GM21447 (cell line): ENCODE results near the gene DUSP7.
"Not testable (repeated sequence)": the region's sequence is repeated elsewhere in the genome, so short reads cannot be mapped to it uniquely, and the experiment has no call there.

Experiments used
- ATAC-seq: cut with Tn5 transposase; IDR thresholded peaks from one replicate; pipeline ENCODE4 v1.9.1; 2021; ENCODE audit not compliant: unreplicated experiment

The DUSP7 gene

GRCh38 chr3:52049503-52049902, 6.9 kb downstream of the DUSP7 start:
- ATAC-seq: no peak

- no peak for ATAC-seq
Observed at GRCh38 chr3:52047295-52047960, 8.9 kb downstream of the DUSP7 start.

GRCh38 chr3:52046902-52047239, 9.5 kb downstream of the DUSP7 start:
- no peak for ATAC-seq

GRCh38 chr3:52046186-52046901, 10.0 kb downstream of the DUSP7 start:
- no peak for ATAC-seq

DNA sequence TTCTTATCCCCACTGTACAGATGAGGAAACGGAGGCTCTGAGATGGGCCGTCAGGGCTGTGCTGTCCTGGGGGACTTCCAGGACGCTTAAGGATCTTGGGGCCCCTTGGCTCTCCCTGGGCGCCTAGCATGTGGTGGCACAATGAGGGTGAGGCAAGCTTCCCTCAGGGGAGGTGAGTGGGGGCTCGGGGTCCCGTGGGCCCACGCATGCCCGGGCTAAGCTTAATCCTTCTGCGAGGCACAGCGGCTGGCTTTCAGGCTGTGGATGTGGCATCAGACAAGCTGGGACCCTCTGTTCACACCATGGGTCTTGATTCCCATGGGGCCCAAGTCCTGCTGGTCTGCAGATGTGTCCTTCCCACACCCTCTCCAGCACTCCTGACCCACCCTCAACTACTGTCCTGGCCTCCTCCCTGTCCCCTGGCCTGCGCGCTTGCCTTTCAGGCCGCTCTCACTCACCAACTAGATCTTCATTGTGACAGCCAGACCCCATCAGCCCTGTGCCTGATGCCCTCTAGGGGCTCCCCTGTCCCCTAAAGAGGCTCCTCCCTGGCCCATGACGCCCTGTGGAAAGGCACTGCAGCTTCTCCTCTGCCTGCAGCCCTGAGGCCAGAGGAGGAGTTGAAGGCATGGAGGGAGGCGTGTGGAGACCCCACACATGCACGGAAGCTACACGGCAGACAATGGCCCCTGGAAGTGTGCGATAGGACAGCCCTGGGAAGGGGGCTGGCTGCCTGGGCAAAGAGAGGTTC, 11.3 kb downstream of the DUSP7 start:
- no peak for ATAC-seq

DNA sequence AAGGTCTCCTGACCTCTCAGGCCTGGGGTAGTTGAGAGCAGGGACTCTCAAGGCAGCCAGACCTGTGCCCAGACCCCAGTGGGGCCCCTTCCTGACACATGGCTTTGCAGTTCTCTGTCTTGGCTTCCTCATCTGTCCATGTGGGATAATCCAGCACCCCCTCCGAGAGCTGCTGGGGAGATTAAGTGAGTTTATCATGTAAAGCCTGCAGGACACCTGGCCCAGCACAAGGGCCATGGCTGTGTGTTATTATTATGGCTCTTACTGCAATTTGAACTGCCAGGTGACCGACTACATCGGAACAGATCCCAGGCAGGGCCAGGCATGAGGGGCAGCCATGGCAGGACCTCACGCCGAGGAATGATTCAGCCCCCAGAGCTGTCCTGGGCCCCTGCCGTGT, 12.6 kb downstream of the DUSP7 start:
- ATAC-seq: no peak

GRCh38 chr3:52043039-52043438, 13.3 kb downstream of the DUSP7 start:
- not testable (repeated sequence) for ATAC-seq

GRCh38 chr3:52041118-52041731, 15.1 kb downstream of the DUSP7 start:
- ATAC-seq: no peak

DNA sequence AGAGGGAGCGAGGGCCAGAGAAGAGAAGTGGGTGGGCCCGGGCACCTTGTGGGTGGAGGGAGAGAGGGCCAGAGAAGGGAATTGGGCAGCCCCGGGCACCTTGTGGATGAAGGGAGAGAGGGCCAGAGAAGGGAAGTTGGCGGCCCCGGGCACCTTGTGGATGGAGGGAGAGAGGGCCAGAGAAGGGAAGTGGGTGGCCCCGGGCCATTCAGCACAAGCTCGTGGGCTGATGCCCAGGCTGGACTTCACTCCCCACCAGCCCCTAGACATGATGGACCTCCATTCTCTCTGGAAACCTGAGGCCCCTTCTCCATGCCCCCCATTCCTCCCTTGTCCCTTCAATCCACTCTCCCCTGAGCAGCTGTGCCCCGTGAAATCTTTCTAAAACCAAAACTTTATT, 15.8 kb downstream of the DUSP7 start:
- ATAC-seq: no peak

DNA sequence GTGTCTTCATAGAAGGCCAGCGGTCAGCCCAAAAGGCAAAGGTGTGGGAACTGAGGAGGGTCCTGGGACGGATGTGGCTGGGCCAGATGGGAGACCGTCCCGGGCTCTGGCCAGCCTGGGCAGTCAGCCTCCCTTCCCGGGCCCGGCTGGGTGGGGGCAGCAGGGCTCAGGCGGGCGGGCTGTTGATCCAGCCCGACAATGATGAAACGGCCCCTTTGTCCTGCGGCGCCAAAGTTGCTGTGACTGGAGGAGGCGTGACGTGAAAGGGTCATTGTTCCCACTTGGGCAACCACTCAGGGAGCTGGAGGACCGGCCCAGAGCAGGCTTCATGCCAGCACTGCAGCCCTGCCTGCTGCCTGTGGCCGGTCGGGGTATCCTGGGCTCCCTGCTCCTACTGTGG, 16.5 kb downstream of the DUSP7 start:
- ATAC-seq: no peak

GRCh38 chr3:52039426-52039825, 16.9 kb downstream of the DUSP7 start:
- no peak for ATAC-seq

- no peak for ATAC-seq
Observed at GRCh38 chr3:52038227-52038626, 18.1 kb downstream of the DUSP7 start.

DNA sequence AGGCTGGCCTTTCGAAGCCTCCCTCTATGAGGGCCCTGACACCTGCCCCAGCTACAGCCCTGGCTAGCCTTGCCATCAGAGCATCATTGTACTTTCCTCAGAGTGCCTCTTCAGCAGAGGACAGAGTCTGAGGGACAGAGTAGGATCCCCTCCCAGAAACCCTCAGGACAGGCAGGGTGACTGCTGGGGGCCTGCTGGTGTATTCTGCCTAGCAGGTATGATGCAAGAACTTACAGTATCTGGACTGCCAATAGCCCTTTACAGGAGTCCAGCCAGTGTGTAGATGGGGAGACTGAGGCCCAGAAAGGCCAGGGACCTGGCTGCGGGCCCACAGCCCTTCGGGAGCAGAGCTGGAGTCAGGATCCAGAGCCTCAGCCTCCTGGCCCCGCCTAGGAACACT, 19.1 kb downstream of the DUSP7 start:
- no peak for ATAC-seq

- no peak for ATAC-seq
Observed at GRCh38 chr3:52036829-52037228, 19.5 kb downstream of the DUSP7 start.

DNA sequence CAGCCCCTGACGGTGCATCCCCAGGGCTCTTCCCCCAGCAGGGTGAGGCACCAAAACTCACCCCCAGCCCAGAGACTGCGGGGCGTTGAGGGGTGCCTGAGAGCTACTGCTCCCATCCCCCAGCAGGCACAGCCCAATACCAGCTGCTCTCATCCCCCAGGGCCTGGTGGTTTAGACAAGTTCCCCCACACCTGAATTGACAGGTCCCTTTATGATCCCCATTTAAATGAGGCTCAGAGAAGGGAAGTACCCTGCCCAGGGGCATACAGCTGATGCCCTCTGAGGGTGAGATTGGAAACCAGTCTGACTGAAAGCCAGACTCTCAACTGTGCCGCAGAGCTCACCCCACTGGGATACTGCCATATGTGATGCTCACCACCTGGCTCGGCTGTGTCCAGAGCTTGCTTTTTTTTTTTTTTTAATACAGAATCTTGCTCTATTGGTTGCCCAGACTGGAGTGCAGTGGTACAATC, 20.1 kb downstream of the DUSP7 start:
- ATAC-seq: peak; percentile 81

DNA sequence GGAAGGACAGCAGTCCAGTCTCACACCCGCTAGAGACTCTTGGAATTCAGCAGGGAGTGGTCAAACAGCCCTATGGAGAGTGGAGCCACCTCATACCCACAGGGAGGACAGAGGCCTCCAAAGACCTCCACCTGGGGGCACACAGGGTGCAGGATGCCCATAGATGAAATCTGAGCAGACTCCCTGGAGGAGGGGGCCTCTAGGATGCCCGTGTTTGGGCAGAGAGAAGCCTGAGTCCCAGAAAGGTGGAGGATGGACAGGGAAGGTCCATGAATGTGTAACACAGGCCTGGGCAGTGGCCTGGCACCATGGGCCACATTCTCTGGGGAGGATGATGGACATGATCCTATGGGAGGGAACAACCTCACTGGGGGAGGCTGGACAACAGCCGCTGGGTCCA, 21.7 kb downstream of the DUSP7 start:
- no peak for ATAC-seq

- ATAC-seq: no peak
Observed at GRCh38 chr3:52034212-52034611, 22.2 kb downstream of the DUSP7 start.

GRCh38 chr3:52033748-52034147, 22.6 kb downstream of the DUSP7 start:
- not testable (repeated sequence) for ATAC-seq

DNA sequence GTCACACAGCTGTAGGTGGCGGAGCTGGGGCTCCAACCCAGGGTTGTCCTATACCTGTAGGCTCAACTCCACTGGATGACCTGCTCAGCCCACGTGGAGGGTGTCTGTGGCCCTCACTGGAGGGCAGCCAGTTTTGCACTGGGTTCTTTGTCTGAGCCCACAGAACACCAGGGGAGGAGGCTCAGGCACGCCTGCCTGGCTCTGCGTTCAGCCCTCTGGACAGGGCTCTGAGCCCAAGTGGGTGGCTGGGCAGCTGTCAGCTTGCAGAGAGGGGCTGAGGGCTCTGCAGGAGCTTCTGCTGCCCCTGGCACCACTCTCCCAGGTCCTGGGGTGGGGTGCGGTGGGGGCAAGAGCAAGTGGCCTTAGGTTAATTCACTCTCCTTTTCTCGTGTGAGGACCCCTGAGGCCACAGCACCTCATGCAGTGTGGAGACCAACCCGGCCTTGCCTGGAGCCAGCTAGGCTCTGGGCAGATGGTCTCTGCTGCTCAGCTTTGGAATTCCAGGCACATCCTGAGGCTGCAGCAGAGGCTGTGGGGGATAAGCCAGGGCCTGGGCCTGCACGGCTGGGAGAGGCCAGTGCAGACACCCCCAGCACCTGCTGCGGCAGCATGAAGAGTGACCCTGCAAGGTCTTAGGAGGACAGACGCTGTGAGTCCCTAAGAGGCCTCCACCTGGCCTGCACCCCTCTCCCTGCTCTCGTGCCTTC, 23.5 kb downstream of the DUSP7 start:
- ATAC-seq: no peak

DNA sequence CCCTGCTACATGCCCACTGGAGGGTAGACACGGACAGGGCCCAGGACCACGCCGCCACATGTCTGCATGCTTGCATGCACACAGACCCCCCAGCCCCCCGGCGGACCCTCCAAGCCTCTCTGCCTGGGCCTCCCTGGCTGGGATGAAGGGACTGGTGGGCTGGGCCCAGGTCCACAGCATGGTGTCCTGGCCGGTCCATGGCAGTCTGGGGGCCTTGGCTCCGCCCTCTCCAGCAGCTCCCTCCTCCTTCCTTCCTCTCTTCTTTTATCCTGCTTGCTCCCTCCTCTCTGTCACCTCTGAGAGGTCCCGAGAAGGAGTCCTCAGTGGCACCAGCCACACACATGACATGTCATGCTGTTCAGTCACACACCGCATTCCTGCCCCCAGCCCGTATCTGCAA, 24.5 kb downstream of the DUSP7 start:
- no peak for ATAC-seq

DNA sequence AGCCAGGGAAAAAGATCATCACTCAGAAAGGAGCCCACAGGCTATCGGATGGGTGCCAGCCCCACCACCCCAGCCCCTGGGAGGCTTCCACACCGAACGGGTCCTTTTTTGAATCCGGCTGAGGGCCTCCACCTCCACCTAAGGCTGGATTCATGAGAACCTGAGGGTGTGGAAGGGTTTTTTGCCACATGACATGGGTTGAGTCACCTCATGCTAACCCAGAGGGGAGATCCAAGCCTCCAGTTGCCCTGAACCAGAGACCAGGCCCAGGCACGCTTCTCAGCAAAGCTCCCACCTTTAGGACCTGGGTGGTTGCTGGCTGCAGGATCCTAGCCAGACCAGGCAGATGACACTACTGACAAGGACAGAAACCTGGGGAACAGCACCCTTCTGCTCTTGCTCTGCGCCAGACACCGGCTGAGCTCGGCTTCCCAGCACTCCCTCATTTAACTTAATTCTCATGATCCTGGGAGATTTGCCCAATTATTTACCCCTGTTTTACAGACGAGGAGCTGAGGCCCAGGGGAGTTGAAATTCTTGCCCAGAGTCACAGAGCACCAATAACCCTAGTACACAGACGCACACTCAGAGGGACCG, 25.6 kb downstream of the DUSP7 start:
- ATAC-seq: no peak
